Urinary bladder (tissue), 4 donors: ENCODE data around the gene ITPR2. TPM values are rescaled to one million over a fixed set of nuclear protein-coding genes. Genes with fewer than 3 reads are reported as not detected.

Experiments
- DNase-seq: peaks from one replicate; pipeline ENCODE4 v3.0.0-alpha.2; 2015; ENCODE audit errors: extremely low spot score
- H3K27ac ChIP-seq: one replicate; pipeline ENCODE4 v1.5.1; 2013; ENCODE audit warnings: low read depth, mild to moderate bottlenecking, moderate library complexity
- H3K36me3 ChIP-seq: one replicate; pipeline ENCODE4 v1.6.1; 2013; ENCODE audit warnings: mild to moderate bottlenecking, moderate library complexity; ENCODE audit not compliant: insufficient read depth
- H3K4me1 ChIP-seq: one replicate; pipeline ENCODE4 v1.6.1; 2013; ENCODE audit warnings: mild to moderate bottlenecking, moderate library complexity; ENCODE audit not compliant: insufficient read depth
- H3K4me3 ChIP-seq: one replicate; pipeline ENCODE4 v1.5.1; 2013; ENCODE audit warnings: low read depth, low read length
- WGBS: extraction: QIAGEN DNeasy Blood & Tissue Kit; methylation state at CpG from one replicate; pipeline ENCODE4 v1.1.7; 2013; 5-methylcytosine and 5-hydroxymethylcytosine counted together
- polyA plus RNA-seq: library from polyadenylated mRNA; stranded (reverse); fragments of 200-250 nt; gene quantifications from one replicate; pipeline ENCODE4 v1.2.3, GENCODE V29; 2013
- total RNA-seq: library from RNA; depleted of rRNA; stranded (reverse); fragments of >200 nt; gene quantifications from one replicate; pipeline ENCODE4 v1.2.3, GENCODE V29; 2014
- donor health status: healthy with polysubstance abuse.
- donor health status: healthy.

ITPR2 gene
- total and polyA plus RNA-seq, 2 donors, result 5.6 to 48.2 TPM

- no peaks in the 10 kb centered on the region for H3K4me1 ChIP-seq
- no peak overlapping the region for H3K27ac ChIP-seq
- no peak for DNase-seq
- 78% methylated on average over 1 of the region's 1 CpG for WGBS
- H3K4me3 ChIP-seq, result no peak overlapping the region
- no peaks in the 10 kb centered on the region for H3K36me3 ChIP-seq
These were observed 464.8 kb downstream of the ITPR2 start for GRCh38 chr12:26367991-26368730.

- H3K4me3 ChIP-seq, result no peak overlapping the region
- no peaks in the 10 kb centered on the region for H3K36me3 ChIP-seq
- no peak for DNase-seq
- 94% methylated on average over 1 of the region's 1 CpG for WGBS
- no peaks in the 10 kb centered on the region for H3K4me1 ChIP-seq
- no peak overlapping the region for H3K27ac ChIP-seq
These were observed 471.0 kb downstream of the ITPR2 start for GRCh38 chr12:26361964-26362363.

- WGBS, result 89% methylated on average over 10 of the region's 10 CpGs
- H3K4me1 ChIP-seq, result no peaks in the 10 kb centered on the region
- no peak overlapping the region for H3K27ac ChIP-seq
- H3K4me3 ChIP-seq, result no peak overlapping the region
- DNase-seq, result no peak
- no peaks in the 10 kb centered on the region for H3K36me3 ChIP-seq
These were observed 472.9 kb downstream of the ITPR2 start for GRCh38 chr12:26360062-26360461.

- 94% methylated on average over 5 of the region's 5 CpGs for WGBS
- Histone ChIP-seq H3K27ac (no peak overlapping the region), H3K36me3 (no peaks in the 10 kb centered on the region), H3K4me1 (no peaks in the 10 kb centered on the region), H3K4me3 (no peak overlapping the region)
- no peak for DNase-seq
These were observed 473.4 kb downstream of the ITPR2 start for GRCh38 chr12:26359576-26359975.

GRCh38 chr12:26358651-26359050 lies 474.3 kb downstream of the ITPR2 start:
- H3K36me3 ChIP-seq, result no peaks in the 10 kb centered on the region
- no peak overlapping the region for H3K27ac ChIP-seq
- no peak for DNase-seq
- H3K4me3 ChIP-seq, result no peak overlapping the region
- H3K4me1 ChIP-seq, result no peaks in the 10 kb centered on the region

- whole genome bisulfite sequencing, result 98% methylated on average over 1 of the region's 1 CpG
- Histone ChIP-seq H3K4me3 (no peak overlapping the region), H3K4me1 (no peaks in the 10 kb centered on the region), H3K27ac (no peak overlapping the region), H3K36me3 (no peaks in the 10 kb centered on the region)
- DNase-seq, result no peak
These were observed 485.7 kb downstream of the ITPR2 start for GRCh38 chr12:26347300-26347699.

- Histone ChIP-seq H3K4me3 (no peak overlapping the region), H3K4me1 (no peaks in the 10 kb centered on the region), H3K36me3 (no peaks in the 10 kb centered on the region), H3K27ac (no peak overlapping the region)
- DNase-seq, result no peak
- WGBS, result 56% methylated on average over 3 of the region's 3 CpGs
These were observed 486.3 kb downstream of the ITPR2 start for GRCh38 chr12:26346736-26347135.

GRCh38 chr12:26345471-26346003 lies 487.5 kb downstream of the ITPR2 start:
- Histone ChIP-seq H3K27ac (no peak overlapping the region), H3K36me3 (no peaks in the 10 kb centered on the region), H3K4me3 (no peak overlapping the region), H3K4me1 (no peaks in the 10 kb centered on the region)
- DNase-seq, result no peak
- 73% methylated on average over 2 of the region's 2 CpGs for WGBS

GRCh38 chr12:26341491-26341890 lies 491.5 kb downstream of the ITPR2 start:
- no peaks in the 10 kb centered on the region for H3K4me1 ChIP-seq
- DNase-seq, result no peak
- H3K27ac ChIP-seq, result no peak overlapping the region
- H3K4me3 ChIP-seq, result no peak overlapping the region
- H3K36me3 ChIP-seq, result no peaks in the 10 kb centered on the region

GRCh38 chr12:26340649-26341048 lies 492.3 kb downstream of the ITPR2 start:
- H3K4me3 ChIP-seq, result no peak overlapping the region
- no peak overlapping the region for H3K27ac ChIP-seq
- H3K36me3 ChIP-seq, result no peaks in the 10 kb centered on the region
- no peak for DNase-seq
- WGBS, result 47% methylated on average over 1 of the region's 1 CpG
- no peaks in the 10 kb centered on the region for H3K4me1 ChIP-seq

- Histone ChIP-seq H3K27ac (no peak overlapping the region), H3K4me1 (no peaks in the 10 kb centered on the region), H3K36me3 (no peaks in the 10 kb centered on the region), H3K4me3 (no peak overlapping the region)
- 93% methylated on average over 13 of the region's 13 CpGs for WGBS
- DNase-seq, result no peak
These were observed 493.0 kb downstream of the ITPR2 start for GRCh38 chr12:26339976-26340375.

GRCh38 chr12:26338586-26339572 lies 494.1 kb downstream of the ITPR2 start:
- Histone ChIP-seq H3K4me3 (no peak overlapping the region), H3K4me1 (no peaks in the 10 kb centered on the region), H3K36me3 (no peaks in the 10 kb centered on the region), H3K27ac (no peak overlapping the region)
- 78% methylated on average over 11 of the region's 11 CpGs for WGBS
- DNase-seq, result no peak

- Histone ChIP-seq H3K4me3 (no peak overlapping the region), H3K36me3 (no peaks in the 10 kb centered on the region), H3K27ac (no peak overlapping the region), H3K4me1 (no peaks in the 10 kb centered on the region)
- WGBS, result 86% methylated on average over 6 of the region's 6 CpGs
- DNase-seq, result no peak
These were observed 497.3 kb downstream of the ITPR2 start for GRCh38 chr12:26335651-26336050.
